ENCODE measurements around the gene CPAMD8.

GRCh38 chr19:17048885-17049453, 22.4 kb upstream of the CPAMD8 start:
- TF ChIP-seq TAF7 (optimal IDR thresholded peaks at IDR 0.05; ENCODE audit: borderline replicate concordance, low read depth, low read length) (no peak), CTCF (IDR thresholded peaks at IDR 0.05; ENCODE audit: control extremely low read depth in 1 of 3, insufficient read depth in 1 of 3, low read depth in 1 of 3, low read length in 3 of 3) (no peak), POLR2AphosphoS5 (IDR thresholded peaks at IDR 0.05; ENCODE audit: low read depth, low read length) (no peak), RBBP5 (IDR thresholded peaks at IDR 0.05; ENCODE audit: borderline replicate concordance, low read depth, low read length) (no peak), EZH2 (IDR thresholded peaks at IDR 0.05; ENCODE audit: low read depth, low read length, severe bottlenecking) (no peak), POLR2A (IDR thresholded peaks at IDR 0.05; ENCODE audit: control extremely low read depth in 1 of 2, low read depth in 2 of 2, low read length in 2 of 2) (no peak), GTF2F1 (IDR thresholded peaks at IDR 0.05; ENCODE audit: borderline replicate concordance, low read depth, low read length) (no peak), RAD21 (IDR thresholded peaks at IDR 0.05 in 1 of 2, conservative IDR thresholded peaks at IDR 0.05 in 1 of 2; ENCODE audit: low read depth in 2 of 2, low read length in 2 of 2) (no peak), TAF1 (IDR thresholded peaks at IDR 0.05; ENCODE audit: low read depth, low read length) (no peak), HDAC2 (IDR thresholded peaks at IDR 0.05; ENCODE audit: borderline replicate concordance in 1 of 2, low read depth in 2 of 2, low read length in 2 of 2) (no peak)

Data from H1 (cell line).